C4-2B (cell line): ENCODE measurements around the gene IL17RB.

Source experiments
- CTCF ChIP-seq: fragments of 450-650 bp; conservative IDR thresholded peaks from 2 replicates; pipeline ENCODE4 v1.5.1; 2017; ENCODE audit warnings: mild to moderate bottlenecking
- ZFX ChIP-seq: fragments of 450-650 bp; IDR thresholded peaks from 2 replicates; pipeline ENCODE4 v1.6.1; 2017

- no peak for TF ChIP-seq CTCF
- no peak for TF ChIP-seq ZFX
Measured at GRCh38 chr3:53803816-53804695, 42.3 kb upstream of the IL17RB start.
